Fibroblast of lung (primary cell): ENCODE data around the gene PDIA5. TPM values are rescaled to one million over a fixed set of nuclear protein-coding genes. Genes with fewer than 3 reads are reported as not detected.

Experiments used
- DNase-seq, 2 donors: peaks; one replicate each; pipeline versions ENCODE4 v3.0.0 to v3.0.0-alpha.2; 2010; ENCODE audit warnings: low read depth in 2 of 2
- H2AFZ ChIP-seq: 2 replicates; pipeline ENCODE4 v1.5.1; 2012; ENCODE audit warnings: low read length, control low read depth, inconsistent platforms
- H3K27ac ChIP-seq: 2 replicates; pipeline ENCODE4 v1.5.1; 2011; ENCODE audit warnings: low read length, control low read depth; ENCODE audit not compliant: insufficient read depth
- H3K27me3 ChIP-seq: 2 replicates; pipeline ENCODE4 v1.5.1; 2011; ENCODE audit warnings: mild to moderate bottlenecking, low read length; ENCODE audit not compliant: control insufficient read depth, insufficient read depth
- H3K36me3 ChIP-seq: 2 replicates; pipeline ENCODE4 v1.5.1; 2011; ENCODE audit warnings: low read length; ENCODE audit not compliant: control insufficient read depth, insufficient read depth
- H3K4me1 ChIP-seq: 2 replicates; pipeline ENCODE4 v1.5.1; 2011; ENCODE audit warnings: low read length; ENCODE audit not compliant: control insufficient read depth, insufficient read depth; ENCODE audit errors: extremely low read depth
- H3K4me2 ChIP-seq: 2 replicates; pipeline ENCODE4 v1.5.1; 2011; ENCODE audit warnings: low read length, control low read depth; ENCODE audit not compliant: insufficient read depth; ENCODE audit errors: extremely low read depth
- H3K4me3 ChIP-seq, 4 experiments: fragments of 200-600 bp in 1 of 4; sonication (generic) in 1 of 4; replicated peaks in 1 of 4; 2 replicates each; pipeline ENCODE4 v1.5.1; 2011 to 2016; ENCODE audit warnings: low read length in 4 of 4, low read depth in 3 of 4, mild to moderate bottlenecking in 3 of 4, control low read depth in 2 of 4, inconsistent platforms in 1 of 4, mixed read lengths in 1 of 4; ENCODE audit not compliant: insufficient read depth in 1 of 4; ENCODE audit errors: control extremely low read depth in 1 of 4
- H3K79me2 ChIP-seq: 2 replicates; pipeline ENCODE4 v1.5.1; 2012; ENCODE audit warnings: mild to moderate bottlenecking, low read length, inconsistent platforms; ENCODE audit not compliant: control insufficient read depth, insufficient read depth
- H3K9ac ChIP-seq: 2 replicates; pipeline ENCODE4 v1.5.1; 2011; ENCODE audit warnings: mild to moderate bottlenecking, low read length, control low read depth; ENCODE audit not compliant: insufficient read depth
- H3K9me3 ChIP-seq: 2 replicates; pipeline ENCODE4 v1.5.1; 2012; ENCODE audit warnings: low read depth, low read length; ENCODE audit not compliant: control insufficient read depth, insufficient read depth
- H4K20me1 ChIP-seq: 2 replicates; pipeline ENCODE4 v1.5.1; 2011; ENCODE audit warnings: low read length; ENCODE audit not compliant: control insufficient read depth, insufficient read depth; ENCODE audit errors: extremely low read depth
- CTCF ChIP-seq, 2 donors: IDR thresholded peaks in 1 of 2; conservative IDR thresholded peaks in 1 of 2; 1 replicate in 1 of 2; 2 replicates in 1 of 2; pipeline ENCODE4 v1.5.1; 2011 to 2012; ENCODE audit warnings: low read length in 2 of 2, control low read depth in 1 of 2, inconsistent platforms in 1 of 2, low read depth in 1 of 2, mild to moderate bottlenecking in 1 of 2
- EZH2 ChIP-seq: IDR thresholded peaks from 2 replicates; pipeline ENCODE4 v1.5.1; 2012; ENCODE audit warnings: low read length, control low read depth, mild to moderate bottlenecking; ENCODE audit errors: missing control alignments
- polyA plus RNA-seq, 2 donors: library from polyadenylated mRNA; depleted of rRNA in 1 of 2; stranded (reverse) in 1 of 2; unstranded in 1 of 2; fragments of >200 nt; gene quantifications; 2 replicates each; pipeline ENCODE4 v1.2.1, GENCODE V29; 2011 to 2012; ENCODE audit warnings: missing spikeins in 1 of 2
- total RNA-seq: library from RNA; depleted of rRNA; stranded (reverse); fragments of >200 nt; gene quantifications from 2 replicates; pipeline ENCODE4 v1.2.1, GENCODE V29; 2014

The PDIA5 gene
- total and polyA plus RNA-seq, 2 donors (not counting 1 experiment from before 2014, with no cell fraction given): 27.9 to 51.4 TPM

- Histone ChIP-seq H3K4me1 (no peaks in the 10 kb centered on the region), H3K9ac (no peak overlapping the region), H3K4me2 (no peak overlapping the region), H3K36me3 (peaks cover 10% of the 10 kb centered on the region), H3K9me3 (no peaks in the 10 kb centered on the region), H3K27ac (no peak overlapping the region), H4K20me1 (no peaks in the 10 kb centered on the region), H3K27me3 (no peaks in the 10 kb centered on the region), H3K79me2 (no peaks in the 10 kb centered on the region), H2AFZ (no peak overlapping the region), H3K4me3 (no peak overlapping the region)
- no peak for DNase-seq
- TF ChIP-seq CTCF (conservative IDR thresholded peaks at IDR 0.05 in 1 of 2, IDR thresholded peaks at IDR 0.05 in 1 of 2; ENCODE audit: low read depth in 1 of 2, low read length in 2 of 2) (no peak), EZH2 (no peak)
Observed at GRCh38 chr3:123165163-123165562, 98.3 kb downstream of the PDIA5 start.

DNA sequence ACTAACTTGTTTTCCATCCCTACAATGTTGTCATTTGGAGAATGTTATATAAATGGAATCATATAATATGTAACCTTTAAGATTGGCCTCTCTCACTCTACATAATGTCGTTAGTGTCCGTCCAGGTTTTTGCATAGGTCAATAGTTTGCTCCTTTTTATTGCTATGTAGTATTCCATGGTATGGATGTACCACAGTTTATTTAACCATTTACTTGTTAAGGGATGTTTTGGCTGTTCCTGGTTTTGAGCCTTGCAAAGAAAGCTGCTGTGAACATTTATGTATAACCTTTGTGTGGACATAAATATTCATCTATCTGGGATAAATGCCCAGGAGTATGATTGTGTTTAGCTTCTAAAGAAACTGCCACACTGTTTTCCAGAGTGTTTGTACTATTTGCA lies 100.9 kb downstream of the PDIA5 start:
- Histone ChIP-seq H3K4me1 (no peaks in the 10 kb centered on the region), H3K36me3 (peaks cover 6% of the 10 kb centered on the region), H4K20me1 (no peaks in the 10 kb centered on the region), H3K27me3 (no peaks in the 10 kb centered on the region), H3K4me2 (no peak overlapping the region), H3K27ac (no peak overlapping the region), H3K79me2 (no peaks in the 10 kb centered on the region), H3K4me3 (no peak overlapping the region), H3K9me3 (no peaks in the 10 kb centered on the region), H2AFZ (no peak overlapping the region), H3K9ac (no peak overlapping the region)
- TF ChIP-seq EZH2 (no peak), CTCF (conservative IDR thresholded peaks at IDR 0.05 in 1 of 2, IDR thresholded peaks at IDR 0.05 in 1 of 2; ENCODE audit: low read depth in 1 of 2, low read length in 2 of 2) (no peak)
- no peak for DNase-seq

DNA sequence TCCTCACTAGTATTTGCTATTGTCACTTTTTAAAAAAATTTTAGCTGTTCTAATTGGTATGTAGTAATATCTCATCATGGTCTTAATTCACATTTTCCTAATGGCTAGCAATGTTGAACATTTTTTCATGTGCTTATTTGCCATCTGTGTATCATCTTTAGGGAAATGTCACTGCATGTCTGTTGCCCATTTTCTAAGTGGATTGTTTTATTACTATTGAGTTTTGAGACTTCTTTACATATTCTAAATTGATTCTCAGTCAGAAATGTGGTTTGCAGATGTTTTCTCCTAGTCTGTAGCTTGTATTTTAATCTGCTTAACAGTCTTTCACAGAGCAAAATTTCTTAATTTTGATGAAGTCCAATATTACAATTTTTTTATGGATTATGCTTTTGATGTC lies 101.3 kb downstream of the PDIA5 start:
- Histone ChIP-seq H3K9ac (no peak overlapping the region), H3K27me3 (no peaks in the 10 kb centered on the region), H3K4me1 (no peaks in the 10 kb centered on the region), H2AFZ (no peak overlapping the region), H3K79me2 (no peaks in the 10 kb centered on the region), H3K27ac (no peak overlapping the region), H3K4me3 (no peak overlapping the region), H3K4me2 (no peak overlapping the region), H4K20me1 (no peaks in the 10 kb centered on the region), H3K9me3 (no peaks in the 10 kb centered on the region), H3K36me3 (peaks cover 6% of the 10 kb centered on the region)
- DNase-seq: no peak
- no peak for TF ChIP-seq CTCF (conservative IDR thresholded peaks at IDR 0.05 in 1 of 2, IDR thresholded peaks at IDR 0.05 in 1 of 2; ENCODE audit: low read depth in 1 of 2, low read length in 2 of 2)
- no peak for TF ChIP-seq EZH2
